GM21825 (cell line): ENCODE measurements around the gene RASSF10.

Experiments used
- ATAC-seq: cut with Tn5 transposase; IDR thresholded peaks from one replicate; pipeline ENCODE4 v1.9.1; 2021; ENCODE audit warnings: mild to moderate bottlenecking, moderate library complexity; ENCODE audit not compliant: unreplicated experiment

The RASSF10 gene

DNA sequence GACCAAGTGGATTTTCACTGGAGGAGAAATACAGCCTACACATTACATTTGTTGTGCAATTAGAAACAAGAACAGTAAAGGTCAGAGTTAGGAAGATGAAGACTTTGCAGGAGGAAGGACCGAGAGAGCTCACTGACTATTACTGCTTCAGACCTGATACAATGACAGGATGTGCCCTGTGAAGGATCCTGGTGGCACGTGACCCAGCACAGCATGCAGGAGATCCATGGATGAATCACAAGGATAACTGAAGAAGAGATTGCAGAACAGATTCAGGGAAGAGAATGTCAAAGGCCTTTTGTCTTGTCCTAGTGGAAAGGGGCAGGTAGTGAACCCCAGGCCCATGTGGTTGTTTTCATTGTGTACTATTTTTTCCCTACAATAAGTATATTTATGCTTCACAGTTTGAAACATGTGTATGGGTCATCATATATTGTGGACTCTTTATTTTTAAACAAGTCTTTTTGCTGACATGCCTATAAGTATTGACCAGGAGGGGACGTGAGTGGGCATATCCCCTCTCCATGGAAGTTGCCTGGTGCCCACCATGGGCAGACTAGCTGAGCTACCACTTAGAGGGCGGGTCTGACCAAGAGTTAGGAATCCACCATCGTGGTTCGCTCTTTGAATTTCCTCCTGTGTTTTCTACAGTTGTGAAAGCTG, 44.3 kb downstream of the RASSF10 start:
- ATAC-seq, result no peak

DNA sequence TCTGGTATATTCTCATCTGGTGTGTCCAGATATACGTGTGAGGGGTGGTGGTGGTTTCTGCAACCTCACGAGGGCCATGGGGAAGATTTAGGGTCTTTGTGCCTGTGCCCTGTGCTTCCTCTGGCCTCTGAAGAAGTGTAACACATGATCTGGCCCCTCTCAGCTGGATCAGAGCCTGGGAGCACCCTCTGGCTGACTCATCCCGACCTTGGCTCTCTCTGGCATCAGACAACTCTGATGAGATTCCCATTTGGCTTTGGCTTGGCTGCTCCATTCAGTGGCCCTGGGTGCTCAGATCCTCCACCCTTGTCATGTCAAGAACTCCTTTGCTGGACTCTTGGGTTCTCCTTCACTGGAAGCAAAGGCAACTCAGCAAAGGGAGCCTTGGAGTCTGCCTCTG, 45.2 kb downstream of the RASSF10 start:
- no peak for ATAC-seq

DNA sequence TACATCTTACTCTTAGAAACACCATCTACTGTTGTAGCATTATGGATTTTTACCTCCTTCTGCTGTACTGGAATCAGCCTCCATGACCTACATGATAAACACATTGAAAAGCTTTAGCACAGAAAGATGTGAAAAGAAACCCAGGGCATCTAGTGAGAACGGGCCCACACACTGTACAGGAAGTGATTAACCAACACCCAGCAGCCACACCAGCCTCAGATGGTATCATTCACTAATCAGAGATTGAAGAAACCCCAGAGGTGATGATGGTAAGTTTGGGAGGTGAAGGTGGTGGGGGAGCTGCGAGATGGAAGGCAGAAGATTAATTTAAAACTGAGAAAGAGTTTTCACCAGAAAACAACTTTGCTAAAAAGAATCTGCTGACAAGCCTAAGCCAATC, 46.1 kb downstream of the RASSF10 start:
- ATAC-seq, result no peak

DNA sequence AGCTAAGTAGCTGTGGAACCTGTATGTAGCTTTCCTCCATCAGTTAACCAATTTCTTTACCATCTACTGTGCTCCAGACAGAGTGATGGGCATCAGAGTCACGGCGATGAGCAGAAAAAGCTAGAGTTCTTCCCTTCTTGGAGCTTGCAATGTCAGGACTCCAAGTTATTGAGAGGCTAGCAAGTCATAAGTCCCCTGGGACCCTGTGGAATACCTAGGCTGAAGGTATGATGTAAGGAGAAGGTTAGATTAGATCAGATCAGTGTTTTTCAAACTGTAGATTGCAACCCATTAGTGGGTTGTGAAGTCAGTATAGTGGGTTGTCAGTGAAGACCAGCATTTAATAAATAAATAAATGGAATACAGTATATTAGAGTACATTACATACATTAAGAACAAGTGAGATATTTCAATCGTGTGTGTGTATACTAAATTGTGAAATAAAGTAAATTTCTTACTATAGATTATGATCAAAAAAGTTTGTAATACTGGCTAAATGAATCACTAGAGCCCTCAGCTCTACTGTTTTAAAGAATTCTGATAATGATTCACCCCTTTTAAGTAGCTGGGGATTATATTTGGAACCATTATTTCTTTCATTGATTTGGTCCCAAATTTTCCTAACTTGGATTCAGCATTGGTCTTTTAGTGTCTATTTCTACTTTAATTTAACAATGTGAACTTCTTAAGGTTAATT, 52.3 kb downstream of the RASSF10 start:
- no peak for ATAC-seq
